Coronary artery (tissue), 2 donors: ENCODE measurements around the gene SLC7A6.

Source experiments
- DNase-seq: peaks from one replicate; pipeline ENCODE4 v3.0.0-alpha.2; 2017; ENCODE audit warnings: low spot score
- H3K27ac ChIP-seq, 2 donors: fragments of 200-600 bp; sonication (generic); one replicate each; pipeline ENCODE4 v1.5.1; 2016 to 2019
- H3K4me3 ChIP-seq: fragments of 200-600 bp; sonication (generic); 2 replicates; pipeline ENCODE4 v1.5.1; 2016; ENCODE audit warnings: mild to moderate bottlenecking, moderate library complexity
- CTCF ChIP-seq: fragments of 200-600 bp; sonication (generic); IDR thresholded peaks from one replicate; pipeline ENCODE4 v1.5.1; 2019; ENCODE audit warnings: antibody characterized with exemption

Gene SLC7A6

DNA sequence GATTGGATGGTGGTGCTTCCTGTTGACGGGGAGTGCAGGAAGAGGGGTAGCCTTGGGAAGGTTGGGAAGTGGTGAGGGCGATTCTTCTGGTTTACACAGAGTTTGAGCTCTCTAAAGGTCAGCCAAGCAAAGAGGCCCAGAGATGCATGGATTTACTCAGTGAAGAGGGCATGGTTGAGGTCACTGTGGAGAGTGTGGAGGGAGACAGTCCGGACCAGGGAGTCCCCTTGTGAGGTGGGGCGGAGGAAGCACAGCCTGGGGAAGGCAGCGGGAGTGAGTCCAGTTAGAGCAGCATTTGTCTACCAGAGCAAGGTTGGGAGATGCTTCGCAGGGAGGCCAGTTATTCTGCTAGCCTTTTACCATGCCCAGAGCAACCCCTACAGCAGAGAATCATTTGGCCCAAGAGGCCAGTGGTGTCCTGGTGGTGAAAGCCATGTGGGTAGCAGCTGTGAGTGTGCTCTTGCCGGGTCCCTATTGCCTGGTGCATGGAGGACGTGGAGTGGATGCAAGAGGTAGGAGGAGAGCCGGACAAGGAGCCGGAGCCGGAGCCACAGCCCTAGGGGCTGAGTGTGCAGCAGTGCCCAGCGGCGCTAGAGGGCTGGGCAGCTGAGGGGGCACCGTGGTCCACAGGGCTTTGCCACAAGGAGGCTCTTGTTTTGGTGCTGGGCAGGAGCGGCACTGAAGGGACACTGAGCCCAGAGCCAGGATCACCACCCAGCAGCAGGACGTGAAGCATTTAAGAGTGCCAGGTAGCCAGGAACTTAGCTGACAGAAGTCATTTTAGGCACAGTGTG is 74.2 kb downstream of the SLC7A6 start:
- TF ChIP-seq CTCF, result no peak
- no peak for DNase-seq
- Histone ChIP-seq H3K4me3 (no peak overlapping the region), H3K27ac (no peak overlapping the region)

DNA sequence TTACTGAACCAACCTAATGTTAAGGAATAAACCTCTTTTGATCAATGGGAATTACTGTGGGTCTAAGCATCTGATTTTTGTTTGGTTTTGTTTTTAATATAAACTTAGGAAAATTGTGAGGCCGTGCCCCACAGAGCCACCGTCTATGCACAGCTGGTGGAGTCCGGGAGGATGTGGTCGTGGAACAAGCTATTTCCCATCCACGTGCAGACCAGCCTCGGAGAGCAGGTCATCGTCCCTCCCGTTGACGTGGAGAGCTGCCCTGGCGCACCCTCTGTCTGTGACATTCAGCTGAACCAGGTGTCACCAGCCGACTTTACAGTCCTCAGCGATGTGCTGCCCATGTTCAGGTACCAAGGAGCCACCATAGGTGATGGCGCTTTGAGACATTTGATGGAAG is 74.9 kb downstream of the SLC7A6 start:
- no peak for TF ChIP-seq CTCF
- DNase-seq, result no peak
- Histone ChIP-seq H3K27ac (no peak overlapping the region), H3K4me3 (no peak overlapping the region)

- Histone ChIP-seq H3K4me3 (no peak overlapping the region), H3K27ac (no peak overlapping the region)
- TF ChIP-seq CTCF, result no peak
- no peak for DNase-seq
These were observed 78.3 kb downstream of the SLC7A6 start for GRCh38 chr16:68342620-68343019.

DNA sequence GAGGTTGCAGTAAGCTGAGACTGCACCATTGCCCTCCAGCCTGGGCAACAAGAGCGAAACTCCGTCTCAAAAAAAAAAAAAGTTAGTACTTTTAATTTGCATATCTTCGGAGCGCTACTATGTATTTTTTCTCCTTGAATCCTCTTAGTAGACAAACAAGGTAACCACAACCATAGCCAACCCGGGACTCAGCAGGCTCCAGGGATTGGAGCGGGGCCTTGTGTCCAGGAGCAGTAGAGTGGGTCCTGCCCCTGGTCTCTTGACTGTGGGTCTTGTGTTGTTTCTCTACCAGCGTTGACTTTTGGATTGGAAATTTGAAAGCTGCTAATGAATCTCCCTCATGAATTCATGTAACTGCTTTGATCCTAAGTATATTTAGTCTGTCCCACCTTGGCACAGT is 78.8 kb downstream of the SLC7A6 start:
- Histone ChIP-seq H3K27ac (no peak overlapping the region), H3K4me3 (no peak overlapping the region)
- DNase-seq, result no peak
- TF ChIP-seq CTCF, result no peak

- no peak for DNase-seq
- Histone ChIP-seq H3K4me3 (no peak overlapping the region), H3K27ac (no peak overlapping the region)
- no peak for TF ChIP-seq CTCF
These were observed 79.9 kb downstream of the SLC7A6 start for GRCh38 chr16:68344252-68344651.

GRCh38 chr16:68345351-68345810 is 81.1 kb downstream of the SLC7A6 start:
- Histone ChIP-seq H3K27ac (no peak overlapping the region), H3K4me3 (no peak overlapping the region)
- no peak for TF ChIP-seq CTCF
- no peak for DNase-seq

GRCh38 chr16:68345958-68346635 is 81.8 kb downstream of the SLC7A6 start:
- no peak for DNase-seq
- Histone ChIP-seq H3K4me3 (no peak overlapping the region), H3K27ac (no peak overlapping the region)
- no peak for TF ChIP-seq CTCF
